GM23338 (cell line): ENCODE results near the gene CPLX3. TPM values are rescaled to one million over a fixed set of nuclear protein-coding genes. Genes with fewer than 3 reads are reported as not detected.
A peak's percentile ranks its signal among the peaks of the same experiment; 100 is the strongest.

Experiments used
- ATAC-seq: fragments of 200-7000 bp; cut with Tn5 transposase; 3 replicates; pipeline ENCODE4 v1.9.1; 2020
- DNase-seq: peaks from one replicate; pipeline ENCODE4 v3.0.0-alpha.2; 2015; ENCODE audit warnings: low spot score
- H2AFZ ChIP-seq: fragments of 200-600 bp; sonication (generic); 2 replicates; pipeline ENCODE4 v1.8.0; 2016; ENCODE audit warnings: antibody characterized with exemption, mild to moderate bottlenecking, moderate library complexity
- H3F3A ChIP-seq: fragments of 200-600 bp; sonication (generic); replicated peaks from 2 replicates; pipeline ENCODE4 v1.8.0; 2017; ENCODE audit warnings: antibody characterized with exemption, mixed run types, low read depth
- H3K27ac ChIP-seq: fragments of 200-600 bp; sonication (generic); 2 replicates; pipeline ENCODE4 v1.6.1; 2016; ENCODE audit warnings: low read depth
- H3K27me3 ChIP-seq: fragments of 200-600 bp; sonication (generic); 2 replicates; pipeline ENCODE4 v1.8.0; 2016; ENCODE audit warnings: mild to moderate bottlenecking, mixed run types, moderate library complexity; ENCODE audit not compliant: insufficient read depth
- H3K36me3 ChIP-seq: fragments of 200-600 bp; sonication (generic); 2 replicates; pipeline ENCODE4 v1.8.0; 2016; ENCODE audit warnings: mild to moderate bottlenecking; ENCODE audit not compliant: insufficient read depth
- H3K4me1 ChIP-seq: fragments of 200-600 bp; sonication (generic); 2 replicates; pipeline ENCODE4 v1.8.0; 2016; ENCODE audit warnings: mild to moderate bottlenecking, moderate library complexity; ENCODE audit not compliant: insufficient read depth
- H3K4me2 ChIP-seq: fragments of 200-600 bp; sonication (generic); 2 replicates; pipeline ENCODE4 v1.7.1; 2017; ENCODE audit warnings: mixed run types
- H3K4me3 ChIP-seq: fragments of 200-600 bp; sonication (generic); 2 replicates; pipeline ENCODE4 v1.6.1; 2016; ENCODE audit warnings: mixed run types
- H3K79me2 ChIP-seq: fragments of 200-600 bp; sonication (generic); replicated peaks from 2 replicates; pipeline ENCODE4 v1.8.0; 2017; ENCODE audit warnings: mild to moderate bottlenecking; ENCODE audit not compliant: insufficient read depth
- H3K9me2 ChIP-seq: fragments of 200-600 bp; sonication (generic); 2 replicates; pipeline ENCODE4 v1.8.0; 2017; ENCODE audit not compliant: insufficient read depth
- H4K20me1 ChIP-seq: fragments of 200-600 bp; sonication (generic); replicated peaks from 2 replicates; pipeline ENCODE4 v1.8.0; 2017; ENCODE audit warnings: mild to moderate bottlenecking; ENCODE audit not compliant: insufficient read depth
- H3K27ac Mint-ChIP-seq: 2 replicates; pipeline ENCODE4 v1.8.0; 2020; ENCODE audit warnings: inconsistent platforms, mild to moderate bottlenecking, moderate library complexity, mixed read lengths
- H3K27me3 Mint-ChIP-seq: 3 replicates; pipeline ENCODE4 v1.8.0; 2022; ENCODE audit warnings: low read depth, mild to moderate bottlenecking, moderate library complexity, mixed read lengths, inconsistent platforms; ENCODE audit not compliant: insufficient read depth, poor library complexity
- H3K36me3 Mint-ChIP-seq: 3 replicates; pipeline ENCODE4 v1.8.0; 2021; ENCODE audit warnings: low read depth, mild to moderate bottlenecking, inconsistent platforms, moderate library complexity, mixed read lengths
- H3K4me1 Mint-ChIP-seq: 3 replicates; pipeline ENCODE4 v1.8.0; 2020; ENCODE audit warnings: mild to moderate bottlenecking, inconsistent platforms, mixed read lengths
- H3K4me3 Mint-ChIP-seq: 3 replicates; pipeline ENCODE4 v1.8.0; 2021; ENCODE audit warnings: moderate library complexity, mild to moderate bottlenecking, inconsistent platforms, mixed read lengths
- H3K9me3 Mint-ChIP-seq: 3 replicates; pipeline ENCODE4 v1.8.0; 2020; ENCODE audit warnings: moderate library complexity, mild to moderate bottlenecking, inconsistent platforms, mixed read lengths
- CREB1 ChIP-seq: fragments of 250-450 bp; sonication (Bioruptor Pico); IDR thresholded peaks from 2 replicates; pipeline ENCODE4 v1.5.0; 2020; ENCODE audit warnings: low read depth, mild to moderate bottlenecking, moderate library complexity
- EZH2 ChIP-seq: fragments of 200-600 bp; sonication (generic); IDR thresholded peaks from one replicate; pipeline ENCODE4 v1.8.0; 2017; ENCODE audit warnings: antibody characterized with exemption, mild to moderate bottlenecking, low read depth; ENCODE audit not compliant: unreplicated experiment
- ZNF114 ChIP-seq: fragments of 250-450 bp; sonication (Bioruptor Pico); IDR thresholded peaks from 2 replicates; pipeline ENCODE4 v1.5.0; 2020; ENCODE audit warnings: mild to moderate bottlenecking, moderate library complexity
- ZNF331 ChIP-seq: fragments of 250-450 bp; sonication (Bioruptor Pico); IDR thresholded peaks from 2 replicates; pipeline ENCODE4 v1.5.0; 2020; ENCODE audit warnings: low read depth, mild to moderate bottlenecking, moderate library complexity
- polyA plus RNA-seq: library from polyadenylated mRNA; unstranded; fragments of >200 nt; fragmentation: Nextera tagmentation; extraction: Ambion mirVana; gene quantifications from 2 replicates; pipeline ENCODE4 v1.2.1, GENCODE V29; 2016
- total RNA-seq: library from RNA; depleted of rRNA; stranded (reverse); fragments of >200 nt; shearing (Covaris generic); gene quantifications from 2 replicates; pipeline ENCODE4 v1.2.3, GENCODE V29; 2014
- TF ChIP-seq, protein P1 (sequence below): fragments of 250-450 bp; sonication (Bioruptor Pico); IDR thresholded peaks from 2 replicates; pipeline ENCODE4 v1.5.0; 2020; ENCODE audit warnings: mild to moderate bottlenecking, moderate library complexity
- TF ChIP-seq, protein P2 (sequence below): IDR thresholded peaks from one replicate; pipeline ENCODE4 v1.6.1; 2018; ENCODE audit warnings: antibody characterized with exemption; ENCODE audit not compliant: unreplicated experiment
- TF ChIP-seq, protein P3 (sequence below): IDR thresholded peaks from 2 replicates; pipeline ENCODE4 v1.6.1; 2016; ENCODE audit warnings: antibody characterized with exemption

Gene CPLX3
- total and polyA plus RNA-seq, 2 experiments from 2014 or later: 0.66 TPM; not detected in 1

DNA sequence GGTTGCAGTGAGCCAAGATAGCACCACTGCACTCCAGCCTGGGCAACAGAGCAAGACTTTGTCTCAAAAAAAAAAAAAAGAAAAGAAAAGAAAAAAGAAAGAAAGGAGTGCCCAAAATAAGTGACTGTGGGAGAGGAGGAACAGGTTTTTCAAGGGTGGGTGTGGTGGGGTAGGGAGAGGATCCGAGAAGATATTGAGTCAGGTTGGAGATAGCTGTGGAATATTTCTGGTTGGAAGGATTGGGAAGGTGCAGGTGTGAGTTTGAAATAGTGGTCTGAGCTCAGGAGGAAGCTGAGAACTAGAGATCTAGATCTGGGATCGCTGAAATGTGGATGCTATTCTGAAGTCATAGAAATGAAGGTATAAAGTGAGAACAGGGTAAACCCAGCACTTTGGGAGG lies 38.9 kb downstream of the CPLX3 start (continued):
- TF ChIP-seq, protein P1, sequence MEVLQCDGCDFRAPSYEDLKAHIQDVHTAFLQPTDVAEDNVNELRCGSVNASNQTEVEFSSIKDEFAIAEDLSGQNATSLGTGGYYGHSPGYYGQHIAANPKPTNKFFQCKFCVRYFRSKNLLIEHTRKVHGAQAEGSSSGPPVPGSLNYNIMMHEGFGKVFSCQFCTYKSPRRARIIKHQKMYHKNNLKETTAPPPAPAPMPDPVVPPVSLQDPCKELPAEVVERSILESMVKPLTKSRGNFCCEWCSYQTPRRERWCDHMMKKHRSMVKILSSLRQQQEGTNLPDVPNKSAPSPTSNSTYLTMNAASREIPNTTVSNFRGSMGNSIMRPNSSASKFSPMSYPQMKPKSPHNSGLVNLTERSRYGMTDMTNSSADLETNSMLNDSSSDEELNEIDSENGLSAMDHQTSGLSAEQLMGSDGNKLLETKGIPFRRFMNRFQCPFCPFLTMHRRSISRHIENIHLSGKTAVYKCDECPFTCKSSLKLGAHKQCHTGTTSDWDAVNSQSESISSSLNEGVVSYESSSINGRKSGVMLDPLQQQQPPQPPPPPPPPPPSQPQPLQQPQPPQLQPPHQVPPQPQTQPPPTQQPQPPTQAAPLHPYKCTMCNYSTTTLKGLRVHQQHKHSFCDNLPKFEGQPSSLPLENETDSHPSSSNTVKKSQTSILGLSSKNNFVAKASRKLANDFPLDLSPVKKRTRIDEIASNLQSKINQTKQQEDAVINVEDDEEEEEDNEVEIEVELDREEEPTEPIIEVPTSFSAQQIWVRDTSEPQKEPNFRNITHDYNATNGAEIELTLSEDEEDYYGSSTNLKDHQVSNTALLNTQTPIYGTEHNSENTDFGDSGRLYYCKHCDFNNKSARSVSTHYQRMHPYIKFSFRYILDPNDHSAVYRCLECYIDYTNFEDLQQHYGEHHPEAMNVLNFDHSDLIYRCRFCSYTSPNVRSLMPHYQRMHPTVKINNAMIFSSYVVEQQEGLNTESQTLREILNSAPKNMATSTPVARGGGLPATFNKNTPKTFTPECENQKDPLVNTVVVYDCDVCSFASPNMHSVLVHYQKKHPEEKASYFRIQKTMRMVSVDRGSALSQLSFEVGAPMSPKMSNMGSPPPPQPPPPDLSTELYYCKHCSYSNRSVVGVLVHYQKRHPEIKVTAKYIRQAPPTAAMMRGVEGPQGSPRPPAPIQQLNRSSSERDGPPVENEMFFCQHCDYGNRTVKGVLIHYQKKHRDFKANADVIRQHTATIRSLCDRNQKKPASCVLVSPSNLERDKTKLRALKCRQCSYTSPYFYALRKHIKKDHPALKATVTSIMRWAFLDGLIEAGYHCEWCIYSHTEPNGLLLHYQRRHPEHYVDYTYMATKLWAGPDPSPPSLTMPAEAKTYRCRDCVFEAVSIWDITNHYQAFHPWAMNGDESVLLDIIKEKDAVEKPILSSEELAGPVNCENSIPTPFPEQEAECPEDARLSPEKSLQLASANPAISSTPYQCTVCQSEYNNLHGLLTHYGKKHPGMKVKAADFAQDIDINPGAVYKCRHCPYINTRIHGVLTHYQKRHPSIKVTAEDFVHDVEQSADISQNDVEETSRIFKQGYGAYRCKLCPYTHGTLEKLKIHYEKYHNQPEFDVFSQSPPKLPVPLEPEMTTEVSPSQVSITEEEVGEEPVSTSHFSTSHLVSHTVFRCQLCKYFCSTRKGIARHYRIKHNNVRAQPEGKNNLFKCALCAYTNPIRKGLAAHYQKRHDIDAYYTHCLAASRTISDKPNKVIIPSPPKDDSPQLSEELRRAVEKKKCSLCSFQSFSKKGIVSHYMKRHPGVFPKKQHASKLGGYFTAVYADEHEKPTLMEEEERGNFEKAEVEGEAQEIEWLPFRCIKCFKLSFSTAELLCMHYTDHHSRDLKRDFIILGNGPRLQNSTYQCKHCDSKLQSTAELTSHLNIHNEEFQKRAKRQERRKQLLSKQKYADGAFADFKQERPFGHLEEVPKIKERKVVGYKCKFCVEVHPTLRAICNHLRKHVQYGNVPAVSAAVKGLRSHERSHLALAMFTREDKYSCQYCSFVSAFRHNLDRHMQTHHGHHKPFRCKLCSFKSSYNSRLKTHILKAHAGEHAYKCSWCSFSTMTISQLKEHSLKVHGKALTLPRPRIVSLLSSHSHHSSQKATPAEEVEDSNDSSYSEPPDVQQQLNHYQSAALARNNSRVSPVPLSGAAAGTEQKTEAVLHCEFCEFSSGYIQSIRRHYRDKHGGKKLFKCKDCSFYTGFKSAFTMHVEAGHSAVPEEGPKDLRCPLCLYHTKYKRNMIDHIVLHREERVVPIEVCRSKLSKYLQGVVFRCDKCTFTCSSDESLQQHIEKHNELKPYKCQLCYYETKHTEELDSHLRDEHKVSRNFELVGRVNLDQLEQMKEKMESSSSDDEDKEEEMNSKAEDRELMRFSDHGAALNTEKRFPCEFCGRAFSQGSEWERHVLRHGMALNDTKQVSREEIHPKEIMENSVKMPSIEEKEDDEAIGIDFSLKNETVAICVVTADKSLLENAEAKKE: no peak
- no peak for TF ChIP-seq ZNF114 (CRISPR knock-in tag)

DNA sequence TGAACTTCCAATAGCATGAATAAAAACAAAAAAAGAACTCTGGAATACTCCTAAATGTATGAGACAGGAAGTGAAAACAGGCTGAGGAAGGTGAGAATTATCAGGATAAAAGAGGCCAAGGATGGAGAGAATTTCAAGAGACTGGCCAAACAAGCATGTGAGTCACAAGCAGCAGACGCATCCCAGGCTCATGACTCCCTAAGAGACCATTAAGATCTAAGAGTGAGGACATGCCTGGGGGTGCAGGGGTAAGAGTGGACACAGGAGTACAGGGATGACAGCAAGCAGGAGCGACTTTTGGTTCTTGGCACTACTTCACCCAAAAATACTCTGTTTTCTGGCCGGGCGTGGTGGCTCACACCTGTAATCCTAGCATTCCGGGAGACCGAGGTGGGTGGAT lies 39.7 kb downstream of the CPLX3 start:
- no peaks in the 10 kb centered on the region for H3F3A ChIP-seq
- H3K27me3 ChIP-seq: no peaks in the 10 kb centered on the region
- H3K27ac ChIP-seq: no peak overlapping the region
- no peaks in the 10 kb centered on the region for H3K9me2 ChIP-seq
- H3K4me3 ChIP-seq: no peak overlapping the region
- Mint-ChIP-seq H3K9me3 (no peaks in the 10 kb centered on the region), H3K4me1 (peaks cover 17% of the 10 kb centered on the region), H3K27ac (peak overlapping the region; percentile 66; the same call in 1 of the 2 replicates), H3K36me3 (peaks cover 19% of the 10 kb centered on the region; the same call in 2 of the 3 replicates), H3K27me3 (peaks cover 8% of the 10 kb centered on the region), H3K4me3 (no peak overlapping the region)
- no peak for DNase-seq
- no peak overlapping the region for H2AFZ ChIP-seq
- H3K4me2 ChIP-seq: no peak overlapping the region
- H3K36me3 ChIP-seq: no peaks in the 10 kb centered on the region
- H4K20me1 ChIP-seq: peaks cover 29% of the 10 kb centered on the region
- H3K79me2 ChIP-seq: peaks cover 54% of the 10 kb centered on the region
- H3K4me1 ChIP-seq: no peaks in the 10 kb centered on the region
- no peak for ATAC-seq
- TF ChIP-seq EZH2: no peak
- TF ChIP-seq, protein P2, sequence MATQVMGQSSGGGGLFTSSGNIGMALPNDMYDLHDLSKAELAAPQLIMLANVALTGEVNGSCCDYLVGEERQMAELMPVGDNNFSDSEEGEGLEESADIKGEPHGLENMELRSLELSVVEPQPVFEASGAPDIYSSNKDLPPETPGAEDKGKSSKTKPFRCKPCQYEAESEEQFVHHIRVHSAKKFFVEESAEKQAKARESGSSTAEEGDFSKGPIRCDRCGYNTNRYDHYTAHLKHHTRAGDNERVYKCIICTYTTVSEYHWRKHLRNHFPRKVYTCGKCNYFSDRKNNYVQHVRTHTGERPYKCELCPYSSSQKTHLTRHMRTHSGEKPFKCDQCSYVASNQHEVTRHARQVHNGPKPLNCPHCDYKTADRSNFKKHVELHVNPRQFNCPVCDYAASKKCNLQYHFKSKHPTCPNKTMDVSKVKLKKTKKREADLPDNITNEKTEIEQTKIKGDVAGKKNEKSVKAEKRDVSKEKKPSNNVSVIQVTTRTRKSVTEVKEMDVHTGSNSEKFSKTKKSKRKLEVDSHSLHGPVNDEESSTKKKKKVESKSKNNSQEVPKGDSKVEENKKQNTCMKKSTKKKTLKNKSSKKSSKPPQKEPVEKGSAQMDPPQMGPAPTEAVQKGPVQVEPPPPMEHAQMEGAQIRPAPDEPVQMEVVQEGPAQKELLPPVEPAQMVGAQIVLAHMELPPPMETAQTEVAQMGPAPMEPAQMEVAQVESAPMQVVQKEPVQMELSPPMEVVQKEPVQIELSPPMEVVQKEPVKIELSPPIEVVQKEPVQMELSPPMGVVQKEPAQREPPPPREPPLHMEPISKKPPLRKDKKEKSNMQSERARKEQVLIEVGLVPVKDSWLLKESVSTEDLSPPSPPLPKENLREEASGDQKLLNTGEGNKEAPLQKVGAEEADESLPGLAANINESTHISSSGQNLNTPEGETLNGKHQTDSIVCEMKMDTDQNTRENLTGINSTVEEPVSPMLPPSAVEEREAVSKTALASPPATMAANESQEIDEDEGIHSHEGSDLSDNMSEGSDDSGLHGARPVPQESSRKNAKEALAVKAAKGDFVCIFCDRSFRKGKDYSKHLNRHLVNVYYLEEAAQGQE: no peak
- TF ChIP-seq, protein P3, sequence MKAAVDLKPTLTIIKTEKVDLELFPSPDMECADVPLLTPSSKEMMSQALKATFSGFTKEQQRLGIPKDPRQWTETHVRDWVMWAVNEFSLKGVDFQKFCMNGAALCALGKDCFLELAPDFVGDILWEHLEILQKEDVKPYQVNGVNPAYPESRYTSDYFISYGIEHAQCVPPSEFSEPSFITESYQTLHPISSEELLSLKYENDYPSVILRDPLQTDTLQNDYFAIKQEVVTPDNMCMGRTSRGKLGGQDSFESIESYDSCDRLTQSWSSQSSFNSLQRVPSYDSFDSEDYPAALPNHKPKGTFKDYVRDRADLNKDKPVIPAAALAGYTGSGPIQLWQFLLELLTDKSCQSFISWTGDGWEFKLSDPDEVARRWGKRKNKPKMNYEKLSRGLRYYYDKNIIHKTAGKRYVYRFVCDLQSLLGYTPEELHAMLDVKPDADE: no peak
- TF ChIP-seq CREB1 (CRISPR knock-in tag): no peak
- TF ChIP-seq ZNF114 (CRISPR knock-in tag): no peak
- TF ChIP-seq ZNF331 (CRISPR knock-in tag): no peak
